Esophagus squamous epithelium (tissue), 5 donors: Measurements from ENCODE around the gene PCSK5. TPM values are rescaled to one million over a fixed set of nuclear protein-coding genes. Genes with fewer than 3 reads are reported as not detected.

Experiments
- DNase-seq: peaks from one replicate; lab custom pipeline; 2025; lab: John Stamatoyannopoulos, UW
- H3K27ac ChIP-seq, 4 donors: fragments of 200-600 bp; sonication (generic); one replicate each; pipeline ENCODE4 v1.5.1; 2016 to 2019; ENCODE audit warnings: mild to moderate bottlenecking in 1 of 4
- H3K27me3 ChIP-seq, 4 donors: fragments of 200-600 bp; sonication (generic); 1 replicate in 3 of 4; 2 replicates in 1 of 4; pipeline versions ENCODE4 v1.5.1 to v1.6.0; 2017 to 2021; ENCODE audit warnings: antibody characterized with exemption in 1 of 4
- H3K36me3 ChIP-seq, 3 donors: fragments of 200-600 bp; sonication (generic); one replicate each; pipeline ENCODE4 v1.5.1; 2016 to 2019
- H3K4me1 ChIP-seq, 3 donors: fragments of 200-600 bp; sonication (generic); one replicate each; pipeline ENCODE4 v1.5.1; 2017 to 2019
- H3K4me3 ChIP-seq, 4 donors: fragments of 200-600 bp; sonication (generic); 1 replicate in 3 of 4; 2 replicates in 1 of 4; pipeline ENCODE4 v1.5.1; 2016 to 2019; ENCODE audit warnings: mild to moderate bottlenecking in 2 of 4, moderate library complexity in 1 of 4
- H3K9me3 ChIP-seq, 3 donors: fragments of 200-600 bp; sonication (generic); one replicate each; pipeline ENCODE4 v1.5.1; 2016 to 2019
- CTCF ChIP-seq, 6 experiments: fragments of 450-650 bp in 4 of 6; fragments of 200-600 bp in 2 of 6; sonication (generic) in 2 of 6; IDR thresholded peaks; one replicate each; pipeline ENCODE4 v1.5.1; 2016 to 2019; ENCODE audit warnings: antibody characterized with exemption in 6 of 6, mild to moderate bottlenecking in 4 of 6, moderate library complexity in 4 of 6
- POLR2A ChIP-seq, 4 donors: fragments of 450-650 bp; IDR thresholded peaks; one replicate each; pipeline ENCODE4 v1.6.1; 2017; ENCODE audit warnings: antibody characterized with exemption in 4 of 4, mild to moderate bottlenecking in 4 of 4, moderate library complexity in 3 of 4
- WGBS, 2 donors: methylation state at CpG; one replicate each; pipeline ENCODE4 v1.1.5; 2018; 5-methylcytosine and 5-hydroxymethylcytosine counted together
- intact Hi-C: fragments of 100-400 bp; cut with DNase I; formaldehyde crosslinking; loops from one replicate; pipeline ENCODE4 v1.15.0; 2022
- total RNA-seq, 4 donors: library from RNA; depleted of rRNA; stranded (reverse); fragments of >200 nt; gene quantifications; one replicate each; pipeline ENCODE4 v1.1.0, GENCODE V29; 2016
- donor health status: DM: yes; HTN: yes; CAD: no.

The PCSK5 gene
- total RNA-seq, 4 donors from 2014 or later, result 8.4 to 33.8 (median 24.2) TPM

GRCh38 chr9:76404401-76404800, 513.9 kb downstream of the PCSK5 start:
- 71 to 82% methylated on average over 1 of the region's 1 CpG for WGBS, 2 donors
- intact Hi-C loops, result no loop called here
- no peak for TF ChIP-seq POLR2A (IDR thresholded peaks at IDR 0.05)
- no peak for TF ChIP-seq CTCF (IDR thresholded peaks at IDR 0.05)
- no peak for DNase-seq
- no peaks in the 10 kb centered on the region for H3K27me3 ChIP-seq
- H3K9me3 ChIP-seq, result no peaks in the 10 kb centered on the region
- no peak overlapping the region for H3K4me3 ChIP-seq
- no peaks in the 10 kb centered on the region for H3K36me3 ChIP-seq
- peaks cover 0 to 7% (median 0%) of the 10 kb centered on the region in 3 donors for H3K4me1 ChIP-seq
- H3K27ac ChIP-seq, result no peak overlapping the region

DNA sequence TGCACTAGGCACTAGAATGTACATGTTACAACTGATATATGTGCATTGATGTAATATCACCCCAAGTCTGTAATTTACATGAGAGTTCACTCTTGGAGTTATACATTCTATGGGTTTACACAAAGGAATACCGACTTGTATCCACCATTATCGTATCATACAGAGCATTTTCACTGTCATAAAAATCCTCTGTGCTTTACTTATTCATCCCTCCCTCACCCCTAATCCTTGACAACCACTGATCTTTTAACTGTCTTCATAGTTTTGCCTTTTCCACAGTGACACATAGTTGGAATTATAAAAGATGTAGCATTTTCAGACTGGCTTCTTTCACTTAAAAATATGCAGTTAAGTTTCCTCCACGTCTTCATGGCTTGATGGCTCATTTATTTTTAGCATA, 514.9 kb downstream of the PCSK5 start:
- peaks cover 0 to 7% (median 0%) of the 10 kb centered on the region in 3 donors for H3K4me1 ChIP-seq
- no peaks in the 10 kb centered on the region for H3K9me3 ChIP-seq
- DNase-seq, result no peak
- intact Hi-C loops, result no loop called here
- no peak overlapping the region for H3K27ac ChIP-seq
- H3K36me3 ChIP-seq, result no peaks in the 10 kb centered on the region
- no peak overlapping the region for H3K4me3 ChIP-seq
- 60 to 79% methylated on average over 3 of the region's 3 CpGs for WGBS, 2 donors
- TF ChIP-seq CTCF (IDR thresholded peaks at IDR 0.05) (no peak), POLR2A (IDR thresholded peaks at IDR 0.05) (no peak)
- H3K27me3 ChIP-seq, result no peaks in the 10 kb centered on the region

GRCh38 chr9:76405868-76406267, 515.4 kb downstream of the PCSK5 start:
- H3K27me3 ChIP-seq, result no peaks in the 10 kb centered on the region
- no peak overlapping the region for H3K4me3 ChIP-seq
- H3K9me3 ChIP-seq, result no peaks in the 10 kb centered on the region
- peaks cover 0 to 7% (median 0%) of the 10 kb centered on the region in 3 donors for H3K4me1 ChIP-seq
- H3K27ac ChIP-seq, result no peak overlapping the region
- no peaks in the 10 kb centered on the region for H3K36me3 ChIP-seq
- TF ChIP-seq POLR2A (IDR thresholded peaks at IDR 0.05) (no peak), CTCF (IDR thresholded peaks at IDR 0.05) (no peak)
- no peak for DNase-seq
- intact Hi-C loops, result no loop called here
